Right renal cortex interstitium (tissue), 3 donors: Measurements from ENCODE around the gene ATP13A5. TPM values are rescaled to one million over a fixed set of nuclear protein-coding genes. Genes with fewer than 3 reads are reported as not detected.

Source experiments
- polyA plus RNA-seq, 3 donors: library from polyadenylated mRNA; unstranded; fragments of 120-200 nt; gene quantifications; one replicate each; pipeline ENCODE4 v1.2.1, GENCODE V29; 2013; ENCODE audit not compliant: insufficient read length in 3 of 3

Gene ATP13A5
- polyA plus RNA-seq, 3 donors: 0.08 to 0.11 TPM; not detected in 1

Other genes starting within 250 kb of the ATP13A5 start
- gene PLAAT1, start 137.5 kb downstream of the ATP13A5 start, polyA plus RNA-seq: 1 to 10 TPM; 2.3 to 4.2 (median 3.8) TPM
- 1 to 10 TPM in 2 of 3 donors, under 1 TPM in 1; 0.78 to 1.3 (median 1.2) TPM for gene ATP13A4, start 176.1 kb upstream of the ATP13A5 start, polyA plus RNA-seq
- 10 to 100 TPM; 70.0 to 85.1 (median 77.5) TPM for gene OPA1, start 214.5 kb upstream of the ATP13A5 start, polyA plus RNA-seq